HG03175 (cell line): ENCODE measurements around the gene PARD6G.

Experiments
- ATAC-seq: cut with Tn5 transposase; IDR thresholded peaks from one replicate; pipeline ENCODE4 v1.9.1; 2021; ENCODE audit warnings: mild to moderate bottlenecking, moderate library complexity; ENCODE audit not compliant: unreplicated experiment

The PARD6G gene

GRCh38 chr18:80218341-80219227, 28.7 kb downstream of the PARD6G start:
- ATAC-seq: no peak

GRCh38 chr18:80213182-80213581, 34.1 kb downstream of the PARD6G start:
- ATAC-seq: peak; percentile 66

GRCh38 chr18:80210312-80211083, 36.8 kb downstream of the PARD6G start:
- ATAC-seq: peak; percentile 70

GRCh38 chr18:80208620-80209019, 38.7 kb downstream of the PARD6G start:
- no peak for ATAC-seq

DNA sequence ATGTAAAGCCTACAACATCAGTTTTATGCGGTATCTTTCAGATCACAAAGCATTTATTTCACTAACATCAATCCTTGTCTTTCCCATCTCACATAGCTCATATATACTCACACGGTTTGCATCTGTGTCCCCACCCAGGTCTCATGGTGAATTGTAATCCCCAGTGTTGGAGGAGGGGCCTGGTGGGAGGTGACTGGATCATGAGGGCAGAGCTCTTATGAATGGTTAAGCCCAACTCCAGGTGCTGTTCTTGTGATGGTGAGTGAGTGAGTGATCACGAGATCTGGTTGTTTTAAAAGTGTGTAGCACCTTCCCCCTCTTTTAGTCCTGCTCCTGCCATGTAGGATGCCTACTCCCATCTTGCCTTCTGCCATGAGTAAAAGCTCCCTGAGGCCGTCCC, 42.0 kb downstream of the PARD6G start:
- ATAC-seq: no peak

DNA sequence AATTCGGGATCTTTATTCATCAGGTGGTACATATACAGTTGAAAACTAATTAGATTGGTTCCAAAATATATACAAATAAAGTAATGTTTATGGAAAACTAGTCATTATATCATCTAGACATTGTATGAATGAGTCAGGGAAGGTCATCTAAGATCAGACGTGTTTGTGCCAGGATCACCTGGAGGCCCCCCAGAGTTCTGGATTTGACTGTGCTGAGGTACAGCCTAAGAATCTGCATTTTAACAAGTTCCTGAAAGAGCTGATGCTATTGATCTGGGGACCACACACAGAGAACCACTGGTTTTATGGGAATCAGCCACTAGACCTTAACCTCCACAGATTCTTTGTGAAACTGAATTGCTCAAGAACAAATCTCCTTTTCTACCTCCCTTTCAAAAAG, 43.2 kb downstream of the PARD6G start:
- ATAC-seq: no peak

DNA sequence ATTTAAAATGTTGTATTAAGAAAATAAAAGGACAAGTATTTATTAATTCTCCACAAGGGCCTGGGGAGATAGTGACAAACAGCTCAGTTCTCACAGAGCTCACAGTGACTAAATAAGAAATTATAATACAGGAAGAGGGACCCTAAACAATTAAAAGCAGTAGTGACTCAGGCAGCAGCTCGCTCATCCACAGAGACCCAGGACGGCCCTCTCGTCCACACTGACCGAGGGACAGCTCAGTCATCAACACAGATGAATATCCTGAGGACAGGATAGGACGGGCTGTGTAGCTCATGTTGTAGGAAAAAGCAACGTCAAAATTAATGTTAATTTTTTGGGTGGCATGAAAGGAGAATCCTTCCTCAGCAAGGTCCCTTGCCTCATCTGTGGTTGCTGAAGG, 44.1 kb downstream of the PARD6G start:
- no peak for ATAC-seq

GRCh38 chr18:80202264-80202998, 44.9 kb downstream of the PARD6G start:
- ATAC-seq: peak; percentile 95

DNA sequence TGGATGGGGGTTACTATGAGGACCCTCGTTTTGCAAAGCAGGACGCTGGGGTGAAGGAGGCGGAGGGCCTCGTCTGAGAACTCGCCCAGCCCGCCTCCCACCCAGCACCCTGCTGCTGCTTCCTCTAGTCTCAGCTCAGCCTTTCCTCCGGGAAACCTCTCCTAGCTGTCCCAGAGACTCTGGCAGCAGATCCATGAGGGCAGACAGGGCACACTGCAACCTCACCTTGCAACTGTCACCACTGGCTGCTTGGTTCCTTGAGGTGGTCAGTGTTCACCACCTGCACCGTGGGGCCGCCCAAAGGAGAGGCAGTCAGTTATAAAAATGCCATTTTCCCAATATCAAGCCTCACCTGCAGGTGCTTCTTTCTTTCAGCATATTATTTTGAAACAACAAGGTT, 45.6 kb downstream of the PARD6G start:
- peak; percentile 11 for ATAC-seq

DNA sequence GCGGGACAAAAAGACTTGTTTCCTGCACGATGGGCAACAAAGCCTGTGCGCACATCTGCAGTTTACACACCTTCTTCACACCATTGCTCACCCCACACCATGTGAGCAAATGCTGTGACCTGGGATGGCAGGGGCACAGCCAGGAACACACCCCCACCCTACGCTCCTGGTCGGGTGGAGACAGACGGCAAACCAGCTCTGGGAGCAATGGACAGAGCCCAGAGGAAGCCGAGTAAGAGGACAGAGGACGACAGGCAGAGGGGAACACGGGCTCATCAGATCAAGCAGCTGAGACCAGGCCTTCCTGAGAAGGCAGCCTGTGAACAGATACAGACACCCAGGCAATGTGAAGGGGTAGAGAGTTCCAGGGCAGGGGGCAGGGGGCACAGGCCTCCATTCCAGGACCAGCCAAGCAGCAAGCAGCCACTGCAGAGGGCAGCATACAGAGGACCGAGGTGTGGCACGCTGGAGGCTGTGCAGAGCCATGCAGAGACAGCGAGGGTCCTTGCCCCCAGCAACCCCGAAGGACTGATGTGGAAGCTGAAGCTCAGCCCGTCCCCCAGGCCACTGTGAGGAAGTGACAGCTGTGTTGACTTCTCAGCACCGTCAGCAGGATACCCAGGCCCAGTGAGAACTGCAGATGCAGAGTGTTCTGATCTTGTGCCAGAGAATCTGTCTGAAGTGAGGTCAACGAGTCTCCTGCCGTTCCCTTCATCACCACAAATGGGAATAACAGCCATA, 46.2 kb downstream of the PARD6G start:
- ATAC-seq: no peak

DNA sequence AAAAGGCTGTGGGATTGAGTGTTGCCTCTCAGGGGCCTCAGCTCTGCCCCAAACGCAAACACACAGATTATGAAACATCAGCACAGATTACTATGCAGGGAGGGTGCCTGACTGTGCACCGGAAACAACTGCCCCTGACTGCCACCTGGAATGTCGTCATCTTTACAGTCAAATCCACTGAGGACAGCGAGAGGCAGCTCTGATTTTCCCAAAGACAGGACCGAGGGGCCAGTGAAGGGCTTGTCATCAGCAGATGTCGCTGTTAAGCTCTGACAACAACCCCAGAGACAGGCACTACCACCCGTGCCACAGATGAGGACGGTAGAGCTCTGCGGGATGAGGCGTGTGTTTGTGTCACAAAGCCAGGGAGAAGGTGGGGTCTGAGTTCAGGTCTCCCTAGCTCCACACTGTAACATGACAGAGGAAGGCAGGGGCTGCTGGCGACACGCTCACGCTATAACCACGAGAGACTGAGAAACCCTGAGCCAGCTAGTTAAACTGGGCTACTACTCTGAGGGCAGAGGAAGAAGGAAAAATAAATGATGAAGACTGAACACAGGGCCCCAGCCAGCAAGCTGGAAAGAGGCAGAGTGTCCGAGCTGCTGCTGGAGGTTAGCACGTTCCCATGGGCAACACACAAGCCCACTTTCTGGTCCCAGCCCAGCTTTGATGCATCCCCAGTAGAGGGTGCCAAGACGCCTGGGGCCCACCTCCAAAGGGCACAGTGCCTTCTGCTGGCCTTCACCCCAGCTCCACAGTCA, 47.0 kb downstream of the PARD6G start:
- no peak for ATAC-seq

GRCh38 chr18:80198994-80199748, 48.1 kb downstream of the PARD6G start:
- no peak for ATAC-seq

DNA sequence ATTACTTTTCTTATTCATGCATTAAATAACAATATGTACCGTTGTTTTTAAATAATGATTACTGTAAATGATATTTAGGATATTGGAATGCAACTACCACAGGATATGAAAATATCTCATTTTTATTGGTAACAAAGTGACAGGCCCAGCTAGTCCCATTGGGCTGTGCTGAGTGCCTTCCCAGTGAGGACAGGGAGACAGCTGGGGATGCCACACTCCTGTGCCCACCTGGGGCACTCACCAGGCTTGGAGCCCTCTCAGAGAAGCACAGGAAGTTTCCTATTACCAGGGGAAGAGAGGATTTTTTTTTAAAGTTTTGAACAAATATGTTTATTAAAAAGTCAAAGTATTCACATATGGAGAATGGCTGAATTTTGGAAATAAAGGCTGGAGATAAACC, 48.9 kb downstream of the PARD6G start:
- ATAC-seq: no peak

DNA sequence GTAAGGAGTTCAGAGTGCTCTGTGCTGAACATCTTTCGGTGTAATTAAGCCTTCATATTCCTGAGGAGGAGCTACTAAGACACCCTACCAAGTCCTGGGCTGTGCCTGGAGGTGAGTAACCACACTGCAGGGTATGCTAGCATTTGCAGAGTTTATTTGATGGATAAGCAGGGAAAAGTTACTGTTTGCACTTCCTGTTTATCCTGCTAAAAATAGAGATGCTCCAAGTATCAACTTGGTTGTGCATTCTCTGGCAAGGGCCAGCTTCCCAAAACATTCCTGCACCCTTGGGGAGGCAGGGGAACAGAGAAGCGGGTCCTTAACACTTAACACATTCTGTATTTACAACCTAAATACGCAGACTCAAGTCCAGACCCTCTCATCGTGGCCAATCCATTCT, 49.8 kb downstream of the PARD6G start:
- no peak for ATAC-seq

- no peak for ATAC-seq
Measured at GRCh38 chr18:80196528-80197320, 50.6 kb downstream of the PARD6G start.

- ATAC-seq: peak; percentile 66
Measured at GRCh38 chr18:80194874-80195570, 52.3 kb downstream of the PARD6G start.

DNA sequence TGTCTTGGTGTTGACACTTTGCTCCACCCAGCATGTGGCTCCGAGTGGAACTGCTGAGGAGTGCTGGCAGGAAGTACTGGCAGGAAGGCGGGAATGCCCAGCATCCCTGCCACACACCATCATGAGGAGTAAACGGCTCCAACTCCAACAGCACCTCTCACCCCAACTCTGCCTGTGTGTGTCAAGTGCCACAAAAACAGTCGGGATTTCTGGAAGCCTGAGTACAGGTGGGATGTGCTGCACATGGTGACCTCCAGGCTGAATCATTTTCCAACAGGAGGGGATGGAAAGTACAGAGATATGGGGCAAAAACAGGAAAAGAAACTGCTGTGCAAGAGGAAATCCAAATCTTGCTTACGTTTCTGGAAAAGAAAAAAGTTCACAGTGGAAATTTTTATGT, 53.6 kb downstream of the PARD6G start:
- no peak for ATAC-seq
